HFFc6 (cell line): ENCODE results near the gene TBCK. TPM values are rescaled to one million over a fixed set of nuclear protein-coding genes. Genes with fewer than 3 reads are reported as not detected.

Source experiments
- DNase-seq: peaks from one replicate; pipeline ENCODE4 v3.0.0-alpha.2; 2018
- H3K27ac Mint-ChIP-seq: 2 replicates; pipeline ENCODE4 v1.8.0; 2020; ENCODE audit warnings: mild to moderate bottlenecking, mixed read lengths
- H3K27me3 Mint-ChIP-seq: 2 replicates; pipeline ENCODE4 v1.8.0; 2021; ENCODE audit warnings: mild to moderate bottlenecking, moderate library complexity, mixed read lengths; ENCODE audit not compliant: insufficient read depth
- H3K36me3 Mint-ChIP-seq: 2 replicates; pipeline ENCODE4 v1.8.0; 2021; ENCODE audit warnings: low read depth, mixed read lengths
- H3K4me1 Mint-ChIP-seq: 2 replicates; pipeline ENCODE4 v1.8.0; 2020; ENCODE audit warnings: low read depth, mixed read lengths
- H3K4me3 Mint-ChIP-seq: 2 replicates; pipeline ENCODE4 v1.8.0; 2020; ENCODE audit warnings: mild to moderate bottlenecking, moderate library complexity, mixed read lengths
- H3K9me3 Mint-ChIP-seq: 2 replicates; pipeline ENCODE4 v1.8.0; 2020; ENCODE audit warnings: mild to moderate bottlenecking, mixed read lengths
- CTCF ChIP-seq: fragments of 200-600 bp; sonication (generic); IDR thresholded peaks from 2 replicates; pipeline ENCODE4 v1.5.0; 2021; ENCODE audit warnings: antibody characterized with exemption, mild to moderate bottlenecking
- total RNA-seq, 6 experiments: library from RNA; stranded (reverse); fragmentation: NEBNext Ultra II Directional; extraction: Animal tissue kit (Norgen Biotek cat#: 25700); gene quantifications; 2 replicates in 1 of 6; 3 replicates in 5 of 6; pipeline ENCODE4 v1.2.3, GENCODE V29; 2021

TBCK gene
- total RNA-seq, 6 experiments from 2014 or later, result 21.4 to 37.0 (median 27.1) TPM

GRCh38 chr4:106038012-106038411 lies 278.0 kb downstream of the TBCK start:
- H3K4me3 Mint-ChIP-seq, result no peak overlapping the region
- H3K27me3 Mint-ChIP-seq, result peaks cover 2% of the 10 kb centered on the region
- no peaks in the 10 kb centered on the region for H3K9me3 Mint-ChIP-seq
- no peak for DNase-seq
- peaks cover 29% of the 10 kb centered on the region for H3K4me1 Mint-ChIP-seq
- no peaks in the 10 kb centered on the region for H3K36me3 Mint-ChIP-seq
- no peak for TF ChIP-seq CTCF
- H3K27ac Mint-ChIP-seq, result no peak overlapping the region

DNA sequence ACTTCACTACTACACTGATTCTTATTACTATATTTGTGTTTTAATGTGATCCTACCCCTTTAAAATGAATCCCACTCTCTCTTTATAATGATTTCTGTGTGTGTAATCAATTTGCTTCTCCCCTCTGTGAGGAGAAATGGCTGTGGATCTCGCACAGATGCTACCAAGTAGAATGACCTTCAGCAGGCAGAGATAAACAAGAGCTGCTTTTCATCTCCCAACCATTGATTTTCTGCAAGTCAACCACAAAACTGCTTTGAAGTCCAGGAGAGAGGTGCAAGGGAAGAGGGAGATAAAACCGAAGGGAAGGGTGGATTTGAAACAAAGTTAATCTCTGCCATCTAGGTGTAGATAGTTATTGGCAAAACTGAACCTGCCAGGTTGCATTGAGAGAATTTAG lies 279.2 kb downstream of the TBCK start:
- Mint-ChIP-seq H3K36me3 (no peaks in the 10 kb centered on the region; the same call in 1 of the 2 replicates), H3K4me1 (peaks cover 36% of the 10 kb centered on the region), H3K9me3 (no peaks in the 10 kb centered on the region; the same call in 1 of the 2 replicates), H3K4me3 (no peak overlapping the region), H3K27ac (no peak overlapping the region), H3K27me3 (peaks cover 2% of the 10 kb centered on the region)
- no peak for DNase-seq
- no peak for TF ChIP-seq CTCF

DNA sequence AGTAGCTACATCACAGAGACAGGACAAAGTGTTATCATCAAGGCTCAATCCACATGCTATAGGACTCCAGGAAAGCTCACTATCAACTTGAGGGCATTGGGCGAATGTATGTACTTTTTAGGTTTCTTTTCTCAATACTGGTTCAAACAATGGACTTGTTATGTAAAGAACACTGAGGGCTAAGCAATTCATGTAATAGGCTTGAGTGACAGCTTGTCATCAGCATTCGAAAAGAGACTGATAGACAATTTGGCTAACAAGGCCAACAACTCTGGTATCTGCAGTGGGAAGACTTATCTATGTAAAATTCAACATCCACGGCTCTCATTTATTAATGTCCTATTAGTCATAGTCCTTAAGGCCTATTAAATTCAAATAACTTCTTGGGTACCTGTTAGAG lies 279.7 kb downstream of the TBCK start:
- Mint-ChIP-seq H3K36me3 (peaks cover 5% of the 10 kb centered on the region; the same call in 1 of the 2 replicates), H3K9me3 (no peaks in the 10 kb centered on the region; the same call in 1 of the 2 replicates), H3K4me1 (peaks cover 32% of the 10 kb centered on the region), H3K27ac (no peak overlapping the region), H3K27me3 (peaks cover 2% of the 10 kb centered on the region), H3K4me3 (no peak overlapping the region)
- no peak for DNase-seq
- no peak for TF ChIP-seq CTCF

- peaks cover 25% of the 10 kb centered on the region for H3K4me1 Mint-ChIP-seq
These were observed 280.8 kb downstream of the TBCK start for GRCh38 chr4:106035204-106035603.

GRCh38 chr4:106034751-106035150 lies 281.3 kb downstream of the TBCK start:
- H3K4me1 Mint-ChIP-seq, result peaks cover 25% of the 10 kb centered on the region
- H3K9me3 Mint-ChIP-seq, result no peaks in the 10 kb centered on the region; the same call in 1 of the 2 replicates
- no peak for TF ChIP-seq CTCF
- H3K4me3 Mint-ChIP-seq, result no peak overlapping the region
- H3K27me3 Mint-ChIP-seq, result peaks cover 2% of the 10 kb centered on the region
- peak overlapping the region; percentile 24; the same call in 1 of the 2 replicates for H3K27ac Mint-ChIP-seq
- DNase-seq, result no peak
- peaks cover 8% of the 10 kb centered on the region; the same call in 1 of the 2 replicates for H3K36me3 Mint-ChIP-seq

More at GRCh38 chr4:106035204-106035603, 280.8 kb downstream of the TBCK start:
- peaks cover 5% of the 10 kb centered on the region; the same call in 1 of the 2 replicates for H3K36me3 Mint-ChIP-seq
- TF ChIP-seq CTCF, result no peak
- H3K27ac Mint-ChIP-seq, result no peak overlapping the region
- peaks cover 2% of the 10 kb centered on the region for H3K27me3 Mint-ChIP-seq
- H3K4me3 Mint-ChIP-seq, result no peak overlapping the region
- no peaks in the 10 kb centered on the region; the same call in 1 of the 2 replicates for H3K9me3 Mint-ChIP-seq
- DNase-seq, result no peak
